DOHH2 (cell line): ENCODE results near the gene CALHM5.

Experiments
- H3F3A ChIP-seq: fragments of 200-600 bp; sonication (generic), shearing (Covaris generic); 2 replicates; pipeline ENCODE4 v1.6.0; 2016; ENCODE audit warnings: antibody characterized with exemption, mild to moderate bottlenecking; ENCODE audit not compliant: control insufficient read depth, insufficient read depth
- H3K27ac ChIP-seq: fragments of 200-600 bp; sonication (generic); 2 replicates; pipeline ENCODE4 v1.5.1; 2014; ENCODE audit warnings: low read depth, mild to moderate bottlenecking, low read length, moderate library complexity
- H3K27me3 ChIP-seq: fragments of 200-600 bp; sonication (generic); 2 replicates; pipeline ENCODE4 v1.6.1; 2014; ENCODE audit warnings: mild to moderate bottlenecking, low read length, mixed read lengths; ENCODE audit not compliant: control insufficient read depth
- H3K36me3 ChIP-seq: fragments of 200-600 bp; sonication (generic); 2 replicates; pipeline ENCODE4 v1.6.1; 2014; ENCODE audit warnings: mild to moderate bottlenecking, low read length, moderate library complexity, mixed read lengths; ENCODE audit not compliant: control insufficient read depth
- H3K4me1 ChIP-seq: fragments of 200-600 bp; sonication (generic); 2 replicates; pipeline ENCODE4 v1.6.1; 2014; ENCODE audit warnings: mild to moderate bottlenecking, low read length, mixed read lengths; ENCODE audit not compliant: control insufficient read depth
- H3K4me2 ChIP-seq: fragments of 200-600 bp; sonication (generic); 2 replicates; pipeline ENCODE4 v1.6.0; 2014; ENCODE audit warnings: mild to moderate bottlenecking, low read length, moderate library complexity
- H3K4me3 ChIP-seq: fragments of 200-600 bp; sonication (generic); 2 replicates; pipeline ENCODE4 v1.5.1; 2014; ENCODE audit warnings: mild to moderate bottlenecking, low read length, mixed read lengths
- H3K79me2 ChIP-seq: fragments of 200-600 bp; sonication (generic); 2 replicates; pipeline ENCODE4 v1.6.1; 2014; ENCODE audit warnings: mild to moderate bottlenecking, low read length, mixed read lengths; ENCODE audit not compliant: control insufficient read depth
- H3K9me2 ChIP-seq: fragments of 200-600 bp; sonication (generic); replicated peaks from 2 replicates; pipeline ENCODE4 v1.6.1; 2014; ENCODE audit warnings: mild to moderate bottlenecking, low read length, mixed read lengths; ENCODE audit not compliant: control insufficient read depth
- H3K9me3 ChIP-seq: fragments of 200-600 bp; sonication (generic); 2 replicates; pipeline ENCODE4 v1.6.1; 2014; ENCODE audit warnings: antibody characterized with exemption, low read length, mixed read lengths; ENCODE audit not compliant: control insufficient read depth, insufficient read depth
- H4K20me1 ChIP-seq: fragments of 200-600 bp; sonication (generic); 2 replicates; pipeline ENCODE4 v1.6.0; 2014; ENCODE audit warnings: low read depth, mild to moderate bottlenecking, antibody characterized with exemption, low read length, moderate library complexity; ENCODE audit not compliant: control insufficient read depth, insufficient read depth
- CTCF ChIP-seq: fragments of 200-600 bp; sonication (generic); IDR thresholded peaks from one replicate; pipeline ENCODE4 v1.5.1; 2014; ENCODE audit warnings: antibody characterized with exemption, mild to moderate bottlenecking, low read depth, low read length; ENCODE audit not compliant: poor library complexity, severe bottlenecking
- EZH2phosphoT487 ChIP-seq: fragments of 200-600 bp; sonication (generic); IDR thresholded peaks from 2 replicates; pipeline ENCODE4 v1.6.1; 2017; ENCODE audit warnings: borderline replicate concordance, mild to moderate bottlenecking, antibody characterized with exemption, low read length, moderate library complexity, mixed read lengths

Gene CALHM5

GRCh38 chr6:116511424-116512110 lies at the start of gene CALHM5:
TSS of gene CALHM5 (plus strand) at chr6:116511639. CDS start at chr6:116511697, 58 bp downstream.
- Histone ChIP-seq H3K4me3 (no peak within 1 kb of the TSS), H3K36me3 (no peaks in the 10 kb centered on the region), H3K9me2 (no peaks in the 10 kb centered on the region), H3K27ac (no peak within 1 kb of the TSS), H3K4me2 (no peak within 1 kb of the TSS), H3K27me3 (peaks cover 9% of the 10 kb centered on the region), H3F3A (no peaks in the 10 kb centered on the region), H3K9me3 (no peaks in the 10 kb centered on the region), H3K79me2 (no peaks in the 10 kb centered on the region), H4K20me1 (no peaks in the 10 kb centered on the region), H3K4me1 (no peaks in the 10 kb centered on the region)
- peak; percentile 30 for TF ChIP-seq CTCF
- no peak for TF ChIP-seq EZH2phosphoT487

DNA sequence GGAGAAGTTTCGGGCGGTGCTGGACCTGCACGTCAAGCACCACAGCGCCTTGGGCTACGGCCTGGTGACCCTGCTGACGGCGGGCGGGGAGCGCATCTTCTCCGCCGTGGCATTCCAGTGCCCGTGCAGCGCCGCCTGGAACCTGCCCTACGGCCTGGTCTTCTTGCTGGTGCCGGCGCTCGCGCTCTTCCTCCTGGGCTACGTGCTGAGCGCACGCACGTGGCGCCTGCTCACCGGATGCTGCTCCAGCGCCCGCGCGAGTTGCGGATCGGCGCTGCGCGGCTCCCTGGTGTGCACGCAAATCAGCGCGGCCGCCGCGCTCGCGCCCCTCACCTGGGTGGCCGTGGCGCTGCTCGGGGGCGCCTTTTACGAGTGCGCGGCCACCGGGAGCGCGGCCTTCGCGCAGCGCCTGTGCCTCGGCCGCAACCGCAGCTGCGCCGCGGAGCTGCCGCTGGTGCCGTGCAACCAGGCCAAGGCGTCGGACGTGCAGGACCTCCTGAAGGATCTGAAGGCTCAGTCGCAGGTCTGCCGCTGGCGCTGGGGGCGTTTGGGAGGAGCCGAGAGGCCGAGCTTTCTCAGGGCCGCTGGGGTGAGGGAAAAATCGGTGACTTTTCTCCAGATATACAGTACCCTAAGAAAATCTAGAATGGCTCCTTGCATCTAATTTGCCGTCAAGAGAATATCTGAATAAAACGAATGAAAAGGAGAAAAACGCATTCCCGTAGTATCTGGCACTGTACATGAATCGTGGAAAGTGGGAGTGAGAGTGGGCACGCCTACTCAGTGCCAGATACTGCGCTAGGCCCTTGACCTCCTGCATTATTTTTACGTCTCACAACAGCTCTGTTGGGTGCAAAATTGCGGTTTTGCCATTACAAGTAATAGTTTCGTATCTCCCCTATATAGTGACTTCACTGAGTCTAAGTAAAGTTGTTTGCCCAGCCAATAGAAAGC lies 49.2 kb upstream of the CALHM5 start:
- H3K4me3 ChIP-seq, result peak overlapping the region; percentile 31
- H3K4me2 ChIP-seq, result peak overlapping the region; percentile 43
- TF ChIP-seq CTCF (peak; percentile 10), EZH2phosphoT487 (0 out of 2 replicates have a peak, but pooled peaks have one; percentile 17)

DNA sequence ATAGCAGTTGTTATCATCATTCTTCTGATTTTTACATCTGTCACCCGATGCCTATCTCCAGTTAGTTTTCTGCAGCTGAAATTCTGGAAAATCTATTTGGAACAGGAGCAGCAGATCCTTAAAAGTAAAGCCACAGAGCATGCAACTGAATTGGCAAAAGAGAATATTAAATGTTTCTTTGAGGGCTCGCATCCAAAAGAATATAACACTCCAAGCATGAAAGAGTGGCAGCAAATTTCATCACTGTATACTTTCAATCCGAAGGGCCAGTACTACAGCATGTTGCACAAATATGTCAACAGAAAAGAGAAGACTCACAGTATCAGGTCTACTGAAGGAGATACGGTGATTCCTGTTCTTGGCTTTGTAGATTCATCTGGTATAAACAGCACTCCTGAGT lies 48.1 kb upstream of the CALHM5 start:
- no peaks in the 10 kb centered on the region for H3K9me3 ChIP-seq
- H3K9me2 ChIP-seq, result no peaks in the 10 kb centered on the region
- peaks cover 49% of the 10 kb centered on the region for H3K27me3 ChIP-seq
- H3K4me3 ChIP-seq, result no peak overlapping the region
- no peaks in the 10 kb centered on the region; the same call in 1 of the 2 replicates for H3F3A ChIP-seq
- no peak overlapping the region for H3K4me2 ChIP-seq
- no peak overlapping the region for H3K27ac ChIP-seq
- H4K20me1 ChIP-seq, result no peaks in the 10 kb centered on the region
- TF ChIP-seq EZH2phosphoT487, result no peak
- no peak for TF ChIP-seq CTCF
- H3K4me1 ChIP-seq, result peaks cover 18% of the 10 kb centered on the region
- no peaks in the 10 kb centered on the region for H3K79me2 ChIP-seq
- no peaks in the 10 kb centered on the region for H3K36me3 ChIP-seq

More for the DNA sequence above, 49.2 kb upstream of the CALHM5 start:
- H3K79me2 ChIP-seq, result no peaks in the 10 kb centered on the region
- H4K20me1 ChIP-seq, result no peaks in the 10 kb centered on the region
- no peaks in the 10 kb centered on the region; the same call in 1 of the 2 replicates for H3F3A ChIP-seq
- no peaks in the 10 kb centered on the region for H3K36me3 ChIP-seq
- H3K27ac ChIP-seq, result no peak overlapping the region
- H3K9me3 ChIP-seq, result no peaks in the 10 kb centered on the region
- peaks cover 49% of the 10 kb centered on the region for H3K27me3 ChIP-seq
- peaks cover 18% of the 10 kb centered on the region for H3K4me1 ChIP-seq
- H3K9me2 ChIP-seq, result no peaks in the 10 kb centered on the region
